Measurements from ENCODE around the gene CADM4.

GRCh38 chr19:43631491-43631890, 8.2 kb downstream of the CADM4 start:
- TF ChIP-seq CTCF (IDR thresholded peaks at IDR 0.05) (no peak), EZH2 (IDR thresholded peaks at IDR 0.05) (no peak)

Measured in neural progenitor cell (in vitro differentiated cells).